HS-5 (cell line): ENCODE results near the gene CPOX.

ENCODE experiments used
- DNase-seq: peaks from one replicate; pipeline ENCODE4 v3.0.0-alpha.2; 2012; ENCODE audit warnings: low read depth

CPOX gene

GRCh38 chr3:98534734-98535133 lies 58.7 kb downstream of the CPOX start:
- no peak for DNase-seq

DNA sequence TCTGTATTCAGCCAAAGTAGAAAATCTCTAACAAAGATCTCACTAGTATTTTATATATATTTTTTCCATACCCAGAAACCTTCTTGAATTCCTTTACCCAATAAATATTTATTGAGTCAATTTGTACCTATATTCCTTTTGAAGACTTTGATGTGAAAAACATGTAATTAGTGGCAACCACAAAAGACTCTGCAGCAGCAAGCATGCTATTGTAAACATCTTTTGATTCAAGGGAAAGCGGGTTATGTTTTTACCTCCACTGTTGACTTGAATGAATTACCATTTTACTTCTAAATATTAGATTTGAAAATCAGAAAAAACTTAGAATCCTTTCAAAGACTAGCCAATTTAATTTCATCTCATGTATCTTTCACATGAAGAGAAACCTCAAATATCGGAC lies 59.2 kb downstream of the CPOX start:
- no peak for DNase-seq

DNA sequence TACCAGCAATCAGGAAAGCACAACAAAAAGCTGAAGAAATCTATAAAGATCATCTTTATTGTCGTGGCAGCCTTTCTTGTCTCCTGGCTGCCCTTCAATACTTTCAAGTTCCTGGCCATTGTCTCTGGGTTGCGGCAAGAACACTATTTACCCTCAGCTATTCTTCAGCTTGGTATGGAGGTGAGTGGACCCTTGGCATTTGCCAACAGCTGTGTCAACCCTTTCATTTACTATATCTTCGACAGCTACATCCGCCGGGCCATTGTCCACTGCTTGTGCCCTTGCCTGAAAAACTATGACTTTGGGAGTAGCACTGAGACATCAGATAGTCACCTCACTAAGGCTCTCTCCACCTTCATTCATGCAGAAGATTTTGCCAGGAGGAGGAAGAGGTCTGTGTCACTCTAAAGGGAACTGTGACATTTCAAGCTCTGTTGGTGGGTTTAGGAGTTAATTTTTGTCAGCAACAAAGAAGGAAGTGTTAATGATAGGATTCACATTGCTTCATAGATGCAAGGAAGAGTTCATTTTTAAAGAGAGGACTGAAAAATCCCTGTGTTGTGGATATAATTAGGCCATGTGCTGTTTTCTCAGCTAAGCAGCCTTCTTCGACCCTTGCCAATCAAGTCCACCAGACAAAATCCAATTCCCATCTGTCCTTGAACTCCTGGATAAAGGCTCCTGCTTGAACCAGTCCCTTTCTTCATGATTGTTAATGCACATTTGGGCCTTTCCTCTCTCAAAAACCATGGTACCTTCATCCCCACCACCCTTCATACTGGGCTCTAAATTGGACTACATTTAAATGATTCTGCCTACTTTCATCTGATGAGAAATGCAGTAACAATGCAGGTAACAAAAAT lies 60.5 kb downstream of the CPOX start:
- DNase-seq, result no peak

DNA sequence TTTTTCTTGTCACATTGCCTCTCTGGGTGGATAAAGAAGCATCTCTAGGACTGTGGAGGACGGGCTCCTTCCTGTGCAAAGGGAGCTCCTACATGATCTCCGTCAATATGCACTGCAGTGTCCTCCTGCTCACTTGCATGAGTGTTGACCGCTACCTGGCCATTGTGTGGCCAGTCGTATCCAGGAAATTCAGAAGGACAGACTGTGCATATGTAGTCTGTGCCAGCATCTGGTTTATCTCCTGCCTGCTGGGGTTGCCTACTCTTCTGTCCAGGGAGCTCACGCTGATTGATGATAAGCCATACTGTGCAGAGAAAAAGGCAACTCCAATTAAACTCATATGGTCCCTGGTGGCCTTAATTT lies 61.2 kb downstream of the CPOX start:
- no peak for DNase-seq

DNA sequence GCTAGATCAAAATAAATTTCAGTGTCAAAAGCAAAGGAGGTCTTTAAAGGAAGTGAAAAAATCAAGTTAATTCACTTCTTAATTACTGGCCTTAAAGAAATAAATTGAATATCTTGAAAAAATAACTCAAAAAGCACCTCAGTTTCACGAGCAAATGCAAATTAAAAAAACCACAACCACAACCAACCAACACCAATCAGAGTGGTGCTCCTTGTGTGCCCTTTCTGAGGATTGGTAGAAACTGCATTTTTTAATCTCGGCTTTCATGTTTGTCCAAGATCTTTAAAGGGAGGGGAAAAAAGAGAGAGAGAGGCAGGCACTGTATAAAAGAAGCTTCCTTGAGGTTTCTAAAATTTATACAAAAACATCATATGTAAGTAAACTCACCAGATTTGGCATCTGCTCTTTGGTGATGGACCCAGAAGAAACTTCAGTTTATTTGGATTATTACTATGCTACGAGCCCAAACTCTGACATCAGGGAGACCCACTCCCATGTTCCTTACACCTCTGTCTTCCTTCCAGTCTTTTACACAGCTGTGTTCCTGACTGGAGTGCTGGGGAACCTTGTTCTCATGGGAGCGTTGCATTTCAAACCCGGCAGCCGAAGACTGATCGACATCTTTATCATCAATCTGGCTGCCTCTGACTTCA lies 61.7 kb downstream of the CPOX start, which contains the start of gene GPR15:
Gene GPR15, plus strand, starts transcription at position 357 of the 653 bp plus-strand sequence. Its CDS starts 56 bp downstream, at position 413.
- no peak for DNase-seq

DNA sequence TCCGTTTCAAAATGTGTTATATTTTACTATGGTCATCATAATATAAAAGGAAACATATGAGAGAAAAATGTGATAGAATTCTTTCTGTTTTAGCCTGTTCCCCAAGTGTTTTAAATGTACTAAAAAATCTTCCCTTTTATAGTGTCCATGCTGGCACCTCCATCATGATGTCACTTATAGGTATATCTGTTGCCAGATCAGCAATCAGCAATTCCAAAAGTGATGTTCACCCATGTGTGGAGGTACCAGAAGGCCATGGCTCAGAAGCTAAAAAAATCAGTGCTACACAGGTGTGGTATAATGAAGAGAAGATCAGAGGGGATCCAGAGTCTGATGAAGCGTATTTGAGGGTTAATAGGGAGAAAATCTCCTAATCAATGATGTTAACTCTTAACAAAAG lies 62.7 kb downstream of the CPOX start:
- DNase-seq, result no peak

- no peak for DNase-seq
These were observed 63.5 kb downstream of the CPOX start for GRCh38 chr3:98529856-98530459.
